Panc1 (cell line): ENCODE results near the gene ISG15. TPM values are rescaled to one million over a fixed set of nuclear protein-coding genes. Genes with fewer than 3 reads are reported as not detected.
"Not testable (repeated sequence)": the region's sequence is repeated elsewhere in the genome, so short reads cannot be mapped to it uniquely, and the experiment has no call there.

Experiments used
- ATAC-seq: fragments of 200-7000 bp; cut with Tn5 transposase; 2 replicates; pipeline ENCODE4 v1.9.1; 2020; ENCODE audit warnings: mild to moderate bottlenecking, moderate library complexity
- BruUV-seq: library from RNA; stranded (reverse); fragments of 400-500 nt; replicated peaks from 2 replicates; lab custom pipeline; 2021; lab: Mats Ljungman, UMichigan
- CTCF ChIA-PET: fragments of 300-600 bp; sonication (Branson Sonifier 250); formaldehyde crosslinking; loops from one replicate; lab custom pipeline; 2022; ENCODE audit warnings: antibody characterized with exemption; lab: Charles Lee
- POLR2A ChIA-PET: fragments of 300-600 bp; sonication (Branson Sonifier 250); formaldehyde crosslinking; loops from one replicate; lab custom pipeline; 2022; ENCODE audit warnings: antibody characterized with exemption; lab: Charles Lee
- DNase-seq: peaks from one replicate; pipeline ENCODE4 v3.0.0-alpha.2; 2010; ENCODE audit warnings: low read depth, low spot score
- H3K27ac ChIP-seq: 2 replicates; pipeline ENCODE4 v1.5.1; 2011; ENCODE audit warnings: mild to moderate bottlenecking, low read length, inconsistent platforms
- H3K27me3 ChIP-seq: fragments of 200-500 bp; sonication (Bioruptor generic); 2 replicates; pipeline ENCODE4 v1.6.0; 2014; ENCODE audit warnings: low read length, inconsistent platforms; ENCODE audit not compliant: control insufficient read depth, insufficient read depth
- H3K36me3 ChIP-seq: fragments of 200-500 bp; sonication (Bioruptor generic); 2 replicates; pipeline ENCODE4 v1.5.1; 2014; ENCODE audit warnings: inconsistent platforms, mild to moderate bottlenecking, low read length, moderate library complexity; ENCODE audit not compliant: control insufficient read depth, insufficient read depth
- H3K4me1 ChIP-seq: 2 replicates; pipeline ENCODE4 v1.5.1; 2011; ENCODE audit warnings: inconsistent platforms, mild to moderate bottlenecking, low read length, moderate library complexity; ENCODE audit not compliant: control insufficient read depth, insufficient read depth
- H3K4me3 ChIP-seq, 2 experiments: 2 replicates each; pipeline ENCODE4 v1.5.1; 2011 to 2012; ENCODE audit warnings: low read depth in 2 of 2, low read length in 2 of 2, mild to moderate bottlenecking in 2 of 2, inconsistent platforms in 1 of 2, moderate library complexity in 1 of 2
- H3K9me3 ChIP-seq: fragments of 200-500 bp; sonication (Bioruptor generic); 2 replicates; pipeline ENCODE4 v1.5.1; 2014; ENCODE audit warnings: low read depth, mild to moderate bottlenecking, inconsistent platforms, low read length, moderate library complexity; ENCODE audit not compliant: control insufficient read depth, insufficient read depth
- POLR2AphosphoS5 ChIP-seq: IDR thresholded peaks from 2 replicates; pipeline ENCODE4 v1.6.1; 2012; ENCODE audit warnings: mild to moderate bottlenecking, low read depth, low read length, moderate library complexity
- REST ChIP-seq, 2 experiments: IDR thresholded peaks; 2 replicates each; pipeline ENCODE4 v1.6.1; 2011 to 2012; ENCODE audit warnings: low read depth in 2 of 2, control low read depth in 1 of 2, low read length in 1 of 2, mild to moderate bottlenecking in 1 of 2, moderate library complexity in 1 of 2; ENCODE audit not compliant: insufficient read depth in 1 of 2
- SIN3A ChIP-seq: IDR thresholded peaks from 2 replicates; pipeline ENCODE4 v1.6.1; 2012; ENCODE audit warnings: low read depth, mild to moderate bottlenecking, low read length, moderate library complexity, borderline replicate concordance; ENCODE audit not compliant: insufficient read depth
- TCF7L2 ChIP-seq: IDR thresholded peaks from 2 replicates; pipeline ENCODE4 v1.6.1; 2011; ENCODE audit warnings: mild to moderate bottlenecking, low read depth, low read length, inconsistent platforms
- in situ Hi-C: cut with HindIII; loops from 2 replicates; pipeline ENCODE4 v1.10.0; 2016; ENCODE audit warnings: low sequenced_read_pairs, low pct_unique_long_range_greater_than_20kb
- intact Hi-C: fragments of 100-400 bp; cut with micrococcal nuclease; formaldehyde crosslinking; loops from one replicate; pipeline ENCODE4 v1.10.0; 2022; ENCODE audit not compliant: unreplicated experiment
- total RNA-seq: library from RNA; stranded (reverse); gene quantifications from one replicate; pipeline ENCODE4 v1.2.1, GENCODE V29; 2021; ENCODE audit not compliant: unreplicated experiment
- TF ChIP-seq, protein P1 (sequence below): fragments of 450-650 bp; IDR thresholded peaks from 2 replicates; pipeline ENCODE4 v1.5.1; 2017; ENCODE audit warnings: mild to moderate bottlenecking

ISG15 gene
- total RNA-seq, 1 experiment from 2014 or later: 102 TPM

GRCh38 chr1:985126-985525, 28.2 kb upstream of the ISG15 start:
- no peak overlapping the region for H3K27ac ChIP-seq
- H3K36me3 ChIP-seq: no peaks in the 10 kb centered on the region
- in situ Hi-C loops (no loop called here), intact Hi-C loops (no loop called here)
- ChIA-PET CTCF (interaction anchor here (0.7 to 1.1 kb wide), 3 partner anchors 17 to 198 kb away, joined by 4 to 11 read pairs (median 5); no protein-coding TSS in a partner anchor), POLR2A (no interaction called here)
- no peak for ATAC-seq
- TF ChIP-seq SIN3A: no peak
- no peak for TF ChIP-seq TCF7L2
- TF ChIP-seq POLR2AphosphoS5: no peak
- TF ChIP-seq, protein P1, sequence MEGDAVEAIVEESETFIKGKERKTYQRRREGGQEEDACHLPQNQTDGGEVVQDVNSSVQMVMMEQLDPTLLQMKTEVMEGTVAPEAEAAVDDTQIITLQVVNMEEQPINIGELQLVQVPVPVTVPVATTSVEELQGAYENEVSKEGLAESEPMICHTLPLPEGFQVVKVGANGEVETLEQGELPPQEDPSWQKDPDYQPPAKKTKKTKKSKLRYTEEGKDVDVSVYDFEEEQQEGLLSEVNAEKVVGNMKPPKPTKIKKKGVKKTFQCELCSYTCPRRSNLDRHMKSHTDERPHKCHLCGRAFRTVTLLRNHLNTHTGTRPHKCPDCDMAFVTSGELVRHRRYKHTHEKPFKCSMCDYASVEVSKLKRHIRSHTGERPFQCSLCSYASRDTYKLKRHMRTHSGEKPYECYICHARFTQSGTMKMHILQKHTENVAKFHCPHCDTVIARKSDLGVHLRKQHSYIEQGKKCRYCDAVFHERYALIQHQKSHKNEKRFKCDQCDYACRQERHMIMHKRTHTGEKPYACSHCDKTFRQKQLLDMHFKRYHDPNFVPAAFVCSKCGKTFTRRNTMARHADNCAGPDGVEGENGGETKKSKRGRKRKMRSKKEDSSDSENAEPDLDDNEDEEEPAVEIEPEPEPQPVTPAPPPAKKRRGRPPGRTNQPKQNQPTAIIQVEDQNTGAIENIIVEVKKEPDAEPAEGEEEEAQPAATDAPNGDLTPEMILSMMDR: no peak
- no peak for TF ChIP-seq REST (IDR thresholded peaks at IDR 0.05; ENCODE audit: insufficient read depth in 1 of 2, low read depth in 2 of 2, low read length in 1 of 2)
- no peaks in the 10 kb centered on the region for H3K9me3 ChIP-seq
- no peak overlapping the region for H3K4me3 ChIP-seq
- no peak for DNase-seq
- no peaks in the 10 kb centered on the region; the same call in 1 of the 2 replicates for H3K4me1 ChIP-seq
- no peaks in the 10 kb centered on the region for H3K27me3 ChIP-seq
- no TSS peak for BruUV-seq

DNA sequence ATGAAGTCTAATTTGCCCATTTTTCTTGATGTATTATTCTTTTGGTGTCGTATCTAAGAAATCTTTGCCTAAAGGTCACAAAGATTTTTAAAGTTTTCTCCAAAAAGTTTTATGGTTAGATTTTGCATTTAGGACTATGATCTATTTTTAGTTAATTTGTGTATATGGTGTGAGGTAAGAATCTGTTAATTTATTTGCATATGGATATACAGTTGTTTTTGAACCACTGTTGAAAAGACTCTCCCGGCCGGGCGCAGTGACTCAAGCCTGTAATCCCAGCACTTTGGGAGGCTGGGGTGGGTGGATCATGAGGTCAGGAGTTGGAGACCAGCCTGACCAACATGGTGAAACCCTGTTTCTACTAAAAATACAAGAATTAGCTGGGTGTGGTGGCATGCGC, 25.2 kb upstream of the ISG15 start:
- POLR2A ChIA-PET, DNase-seq, H3K36me3 ChIP-seq, H3K27ac ChIP-seq, ATAC-seq, intact Hi-C loops, H3K4me1 ChIP-seq, in situ Hi-C loops, CTCF ChIA-PET, H3K9me3 ChIP-seq, H3K27me3 ChIP-seq, BruUV-seq, H3K4me3 ChIP-seq: not testable (repeated sequence)

- H3K4me1 ChIP-seq, H3K27ac ChIP-seq, in situ Hi-C loops, DNase-seq, intact Hi-C loops, BruUV-seq, H3K27me3 ChIP-seq, H3K36me3 ChIP-seq, POLR2A ChIA-PET, H3K9me3 ChIP-seq, H3K4me3 ChIP-seq, ATAC-seq, CTCF ChIA-PET: not testable (repeated sequence)
Observed at GRCh38 chr1:991275-991674, 22.0 kb upstream of the ISG15 start.
